ENCODE measurements around the gene TBPL2.

GRCh38 chr14:55417955-55418354 lies 22.5 kb downstream of the TBPL2 start:
- TF ChIP-seq CTCF (IDR thresholded peaks at IDR 0.05) (no peak), POLR2A (IDR thresholded peaks at IDR 0.05) (no peak)

All from right lobe of liver (tissue), 4 donors.